GM18498 (cell line): Measurements from ENCODE around the gene NOL12.
"Not testable (repeated sequence)": the region's sequence is repeated elsewhere in the genome, so short reads cannot be mapped to it uniquely, and the experiment has no call there.

Experiments
- ATAC-seq: cut with Tn5 transposase; IDR thresholded peaks from one replicate; pipeline ENCODE4 v1.9.1; 2021; ENCODE audit warnings: mild to moderate bottlenecking, moderate library complexity; ENCODE audit not compliant: unreplicated experiment

NOL12 gene

GRCh38 chr22:37686002-37686982 is at the start of gene NOL12:
Gene NOL12 (plus strand): TSS chr22:37686343. CDS start chr22:37686393, 50 bp downstream.
- peak; percentile 77 for ATAC-seq

- no peak for ATAC-seq
Observed at GRCh38 chr22:37636949-37637273, 49.2 kb upstream of the NOL12 start.

DNA sequence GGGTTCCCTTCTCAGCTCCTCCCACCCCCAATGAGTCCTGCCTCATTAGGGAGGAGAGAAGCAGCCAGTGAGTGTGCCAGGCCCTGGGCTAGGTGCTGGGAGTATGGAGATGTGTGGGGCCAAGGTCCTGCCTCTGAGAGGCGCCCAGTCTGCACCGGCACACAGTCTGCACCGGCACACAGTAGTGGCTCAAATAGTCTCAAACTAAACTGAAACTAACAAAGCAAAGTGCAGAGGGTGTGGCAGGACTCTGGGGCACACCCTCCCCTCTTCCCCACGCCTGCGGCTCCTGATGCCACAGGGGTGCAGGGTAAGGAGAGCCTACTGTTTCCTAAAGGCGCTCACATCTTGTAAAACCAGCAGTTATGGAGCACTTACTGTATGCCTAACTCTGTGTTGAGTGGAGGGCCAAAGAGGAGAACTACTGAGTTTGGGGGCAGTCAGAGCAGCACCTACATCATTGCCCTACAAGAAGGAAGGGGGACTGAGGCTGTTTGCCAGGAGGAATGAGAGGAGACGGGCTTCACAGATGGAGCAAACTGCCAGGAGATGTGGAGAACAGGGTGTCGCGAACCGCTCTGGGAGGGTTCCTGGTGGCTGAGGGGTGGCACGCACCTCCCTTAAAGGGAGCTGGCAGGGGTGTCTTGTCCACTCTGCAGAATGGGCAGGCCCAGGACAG is 47.6 kb upstream of the NOL12 start:
- no peak for ATAC-seq

- ATAC-seq: no peak
Observed at GRCh38 chr22:37639070-37639760, 46.9 kb upstream of the NOL12 start, which contains the start of gene SH3BP1. Gene SH3BP1 (plus strand): TSS chr22:37639669. CDS start chr22:37639788, 119 bp downstream.

GRCh38 chr22:37639771-37640590 is 46.2 kb upstream of the NOL12 start:
- no peak for ATAC-seq

GRCh38 chr22:37640591-37641560 is 45.3 kb upstream of the NOL12 start:
- ATAC-seq: no peak

DNA sequence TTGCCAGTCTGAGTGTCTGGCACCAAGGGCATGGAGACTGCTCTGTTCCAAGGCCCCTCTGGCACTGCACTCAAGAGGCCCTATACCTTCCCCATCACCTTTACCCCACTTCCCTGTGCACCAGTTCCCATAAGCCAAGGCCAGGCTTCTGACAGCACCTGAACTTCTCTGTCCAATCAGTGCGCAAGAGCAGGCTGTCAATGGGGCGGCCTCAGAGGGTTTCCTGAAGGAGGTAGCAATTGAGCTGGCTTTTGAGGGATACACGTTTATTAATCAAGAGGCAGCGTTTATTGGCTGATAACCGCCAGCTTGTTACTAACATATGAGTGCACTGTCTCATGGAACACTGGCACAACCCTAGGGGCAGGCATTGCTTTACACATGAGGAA is 44.6 kb upstream of the NOL12 start:
- no peak for ATAC-seq

DNA sequence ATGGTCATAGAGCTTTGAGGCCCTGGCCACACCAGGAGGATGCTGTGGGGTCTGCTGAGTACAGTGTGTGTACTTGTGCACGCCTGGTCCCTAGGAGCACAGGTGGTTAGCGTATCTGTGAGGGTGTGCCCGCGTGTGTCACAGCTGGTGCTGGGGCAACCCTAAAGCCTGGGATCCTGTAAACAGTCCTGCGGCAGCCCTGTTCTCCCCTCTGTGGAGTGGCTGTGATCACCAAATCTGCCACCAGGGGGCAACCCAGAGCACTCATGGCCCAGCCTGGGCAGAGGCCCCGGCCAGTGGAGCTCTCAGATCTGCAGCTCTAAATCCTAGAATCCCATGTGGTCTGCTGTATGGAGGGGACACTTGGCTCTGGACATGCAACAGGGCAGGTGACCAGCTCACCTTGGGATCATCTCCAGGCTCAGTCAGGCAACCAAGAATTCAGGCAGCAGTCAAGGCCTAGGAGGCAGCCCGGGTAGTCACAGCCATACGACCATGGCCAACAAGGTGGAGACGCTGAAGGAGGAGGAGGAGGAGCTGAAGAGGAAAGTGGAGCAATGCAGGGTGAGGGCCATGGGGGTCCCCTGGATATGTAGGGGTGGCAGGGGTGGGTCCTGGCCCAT is 42.8 kb upstream of the NOL12 start:
- no peak for ATAC-seq

DNA sequence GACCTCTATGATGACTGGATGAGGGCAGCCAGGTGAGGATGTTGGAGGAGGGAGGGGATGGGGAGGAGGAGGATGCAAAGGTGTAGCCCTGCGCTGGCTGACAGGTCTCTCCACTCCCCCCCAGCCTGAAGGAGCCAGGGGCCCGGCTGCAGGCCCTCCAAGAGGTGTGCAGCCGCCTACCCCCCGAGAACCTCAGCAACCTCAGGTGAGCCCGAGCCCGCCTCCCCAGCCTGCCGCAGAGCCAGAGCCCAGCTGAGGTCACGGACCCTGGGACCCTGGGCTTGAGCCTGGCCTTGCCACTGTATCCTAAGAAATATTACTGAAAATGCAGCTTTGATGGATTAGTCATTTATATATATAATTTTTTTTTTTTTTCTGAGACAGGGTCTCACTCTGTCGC is 38.8 kb upstream of the NOL12 start:
- ATAC-seq: no peak

DNA sequence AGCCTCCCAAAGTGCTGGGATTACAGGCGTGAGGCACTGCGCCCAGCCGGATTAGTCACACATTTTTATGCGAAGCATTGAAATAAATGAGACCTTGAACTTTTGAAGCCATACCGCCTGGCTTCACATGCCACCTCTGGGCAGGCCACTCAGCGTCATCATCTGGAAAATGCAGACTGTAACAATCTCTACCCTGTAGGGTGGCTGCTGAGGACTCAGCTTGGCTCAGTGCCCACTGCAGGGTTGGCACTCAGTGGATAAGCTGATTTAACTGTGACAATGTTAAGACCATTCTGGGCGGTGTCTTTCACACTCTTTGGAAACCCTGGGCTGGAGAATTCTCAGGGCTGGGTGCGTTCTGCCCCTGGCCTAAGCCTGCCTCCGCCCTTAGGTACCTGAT is 38.2 kb upstream of the NOL12 start:
- no peak for ATAC-seq

- no peak for ATAC-seq
Observed at GRCh38 chr22:37650463-37651136, 35.5 kb upstream of the NOL12 start.

DNA sequence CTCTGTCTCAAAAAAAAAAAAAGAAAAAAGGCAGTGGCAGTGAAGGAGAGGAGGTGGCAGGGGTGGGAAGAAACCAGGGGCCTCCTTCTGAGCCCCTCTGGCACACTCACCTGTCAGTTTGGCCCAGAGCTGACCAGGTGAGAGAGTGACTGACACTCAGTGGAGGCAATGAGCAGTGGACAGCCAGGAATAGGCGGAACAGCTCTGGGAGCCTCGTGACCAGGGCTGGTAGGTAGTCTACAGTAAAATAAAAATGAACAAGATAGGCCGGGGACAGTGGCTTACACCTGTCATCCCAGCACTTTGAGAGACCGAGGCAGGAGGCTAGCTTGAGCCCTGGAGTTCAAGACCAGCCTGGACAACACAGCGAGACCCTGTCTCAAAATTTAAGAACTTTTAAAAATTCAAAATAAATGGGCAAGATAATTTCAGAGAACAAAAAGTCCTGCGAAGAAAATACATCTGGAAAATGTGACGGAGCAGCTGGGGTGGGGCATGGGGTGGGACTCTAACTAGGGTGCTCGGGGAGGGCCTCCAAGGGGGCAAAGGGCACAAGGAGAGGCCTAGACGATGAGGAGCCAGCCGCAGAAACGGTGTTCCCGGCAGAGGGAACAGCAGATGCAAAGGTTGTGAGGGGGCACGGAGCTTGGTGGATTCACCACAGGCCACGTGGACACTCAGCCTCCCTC is 31.4 kb upstream of the NOL12 start:
- no peak for ATAC-seq

- no peak for ATAC-seq
Observed at GRCh38 chr22:37655252-37655563, 30.9 kb upstream of the NOL12 start.

DNA sequence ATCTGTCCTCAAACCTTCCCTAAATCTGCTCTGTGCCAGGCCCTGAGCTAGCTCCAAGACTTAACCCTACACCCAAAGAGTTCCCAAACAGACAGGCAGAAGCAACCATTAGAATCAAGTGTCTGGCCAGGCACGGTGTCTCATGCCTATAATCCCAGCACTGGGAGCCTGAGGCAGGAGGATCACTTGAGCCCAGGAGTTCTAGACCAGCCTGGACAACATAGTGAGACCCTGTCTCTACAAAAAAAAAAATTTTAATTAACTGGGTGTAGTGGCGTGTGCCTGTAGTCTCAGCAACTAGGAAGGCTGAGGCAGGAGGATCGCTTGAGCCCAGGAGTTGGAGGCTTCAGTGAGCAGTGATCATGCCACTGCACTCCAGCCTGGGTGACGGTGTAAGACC is 29.6 kb upstream of the NOL12 start:
- not testable (repeated sequence) for ATAC-seq

GRCh38 chr22:37657590-37658132 is 28.5 kb upstream of the NOL12 start:
- ATAC-seq: no peak

- peak; percentile 82 for ATAC-seq
Observed at GRCh38 chr22:37658133-37659065, 27.7 kb upstream of the NOL12 start, which contains the start of gene PDXP. Gene PDXP (plus strand): TSS chr22:37658723. CDS start chr22:37658783, 60 bp downstream.
